A549 (cell line): ENCODE results near the gene METTL9. TPM values are rescaled to one million over a fixed set of nuclear protein-coding genes. Genes with fewer than 3 reads are reported as not detected.

Experiments used
- ATAC-seq, 2 experiments: fragments of 200-7000 bp in 1 of 2; fragments of >200 bp in 1 of 2; cut with Nextera tagmentation in 1 of 2; cut with Tn5 transposase in 1 of 2; 3 replicates each; pipeline versions ENCODE4 v1.8.0 to v1.9.1; 2018 to 2020; ENCODE audit warnings: mild to moderate bottlenecking in 1 of 2, moderate library complexity in 1 of 2
- CTCF ChIA-PET: fragments of 300-600 bp; sonication (Branson Sonifier 250); formaldehyde crosslinking; extraction: SDS; loops from one replicate; lab custom pipeline; 2021; ENCODE audit warnings: antibody characterized with exemption, inconsistent platforms; lab: Yijun Ruan, JAX
- POLR2A ChIA-PET: fragments of 350-600 bp; formaldehyde crosslinking; extraction: SDS; loops from one replicate; lab custom pipeline; 2021; ENCODE audit warnings: antibody characterized with exemption, inconsistent platforms; lab: Yijun Ruan, JAX
- DNase-seq, 2 experiments: peaks; one replicate each; pipeline versions ENCODE4 v3.0.0 to v3.0.0-alpha.2; 2011 to 2016; ENCODE audit warnings: low read depth in 1 of 2, low spot score in 1 of 2
- FAIRE-seq: peaks from 2 replicates; lab custom pipeline; 2011; peaks lifted over from hg19 to GRCh38; lab: Jason Lieb, UNC
- H3K27ac ChIP-seq, 2 experiments: fragments of >200 bp; sonication (Bioruptor Twin); formaldehyde crosslinking; 3 replicates each; pipeline ENCODE4 v1.5.1; 2016 to 2017
- H3K4me1 ChIP-seq: fragments of >200 bp; sonication (Bioruptor Twin); formaldehyde crosslinking; 3 replicates; pipeline ENCODE4 v1.6.1; 2016
- H3K4me2 ChIP-seq: fragments of >200 bp; sonication (Bioruptor Twin); formaldehyde crosslinking; 3 replicates; pipeline ENCODE4 v1.6.1; 2016
- H3K4me3 ChIP-seq: fragments of >200 bp; sonication (Bioruptor Twin); formaldehyde crosslinking; 3 replicates; pipeline ENCODE4 v1.5.1; 2016
- H3K9me3 ChIP-seq: fragments of >200 bp; sonication (Bioruptor Twin); formaldehyde crosslinking; 3 replicates; pipeline ENCODE4 v1.6.1; 2016
- CBX2 ChIP-seq: fragments of 200-600 bp; sonication (generic); IDR thresholded peaks from 2 replicates; pipeline ENCODE4 v1.6.1; 2016; ENCODE audit warnings: low read depth, mild to moderate bottlenecking, borderline replicate concordance
- CBX8 ChIP-seq: fragments of 200-600 bp; sonication (generic); IDR thresholded peaks from 2 replicates; pipeline ENCODE4 v1.6.1; 2016
- CHD2 ChIP-seq: fragments of 150-350 bp; IDR thresholded peaks from 2 replicates; pipeline ENCODE4 v1.6.1; 2014; ENCODE audit warnings: low read length; ENCODE audit not compliant: partially characterized antibody
- FOSB ChIP-seq: fragments of 250-450 bp; sonication (Bioruptor Pico); IDR thresholded peaks from 2 replicates; pipeline ENCODE4 v1.5.0; 2020; ENCODE audit warnings: mild to moderate bottlenecking, moderate library complexity
- FOSL2 ChIP-seq, 2 experiments: fragments of 450-650 bp in 1 of 2; fragments of >200 bp in 1 of 2; sonication (Bioruptor Twin) in 1 of 2; formaldehyde crosslinking; IDR thresholded peaks; 2 replicates each; pipeline versions ENCODE4 v1.5.0 to v1.6.1; 2016 to 2020; ENCODE audit warnings: mild to moderate bottlenecking in 1 of 2, moderate library complexity in 1 of 2
- GATA3 ChIP-seq: IDR thresholded peaks from 2 replicates; pipeline ENCODE4 v1.6.1; 2012; ENCODE audit warnings: borderline replicate concordance
- HOXA7 ChIP-seq: fragments of 250-450 bp; sonication (Bioruptor Pico); IDR thresholded peaks from 2 replicates; pipeline ENCODE4 v1.5.0; 2020; ENCODE audit warnings: mild to moderate bottlenecking, moderate library complexity
- HOXB13 ChIP-seq: fragments of 250-450 bp; sonication (Bioruptor Pico); IDR thresholded peaks from 2 replicates; pipeline ENCODE4 v1.5.0; 2020; ENCODE audit warnings: low read depth, mild to moderate bottlenecking, moderate library complexity
- JUN ChIP-seq, 2 experiments: fragments of >200 bp; sonication (Bioruptor Twin); formaldehyde crosslinking; IDR thresholded peaks; 2 replicates in 1 of 2; 3 replicates in 1 of 2; pipeline ENCODE4 v1.6.1; 2016 to 2017
- KDM5A ChIP-seq: fragments of 200-600 bp; sonication (generic); IDR thresholded peaks from 2 replicates; pipeline ENCODE4 v1.6.1; 2016; ENCODE audit warnings: antibody characterized with exemption, mild to moderate bottlenecking
- NFE2L2 ChIP-seq: fragments of 150-350 bp; conservative IDR thresholded peaks from 2 replicates; pipeline ENCODE4 v1.6.1; 2014; ENCODE audit warnings: low read length
- NR3C1 ChIP-seq: fragments of >200 bp; sonication (Bioruptor Twin); formaldehyde crosslinking; IDR thresholded peaks from 3 replicates; pipeline ENCODE4 v1.6.1; 2017
- PHF8 ChIP-seq: fragments of 200-600 bp; sonication (generic); IDR thresholded peaks from 2 replicates; pipeline ENCODE4 v1.6.1; 2016; ENCODE audit warnings: low read depth, mild to moderate bottlenecking, antibody characterized with exemption, moderate library complexity, borderline replicate concordance
- POLR2AphosphoS2 ChIP-seq: conservative IDR thresholded peaks from 2 replicates; pipeline ENCODE4 v1.6.1; 2012; ENCODE audit warnings: low read length, improper control_type of control experiment, inconsistent platforms
- RFX5 ChIP-seq: fragments of 450-650 bp; IDR thresholded peaks from 2 replicates; pipeline ENCODE4 v1.7.1; 2014; ENCODE audit warnings: antibody characterized with exemption, mild to moderate bottlenecking, moderate library complexity
- TFCP2L1 ChIP-seq: fragments of 250-450 bp; sonication (Bioruptor Pico); IDR thresholded peaks from 2 replicates; pipeline ENCODE4 v1.5.0; 2021; ENCODE audit warnings: mild to moderate bottlenecking
- TP53 ChIP-seq: fragments of 250-450 bp; sonication (Bioruptor Pico); IDR thresholded peaks from 2 replicates; pipeline ENCODE4 v1.5.0; 2021; ENCODE audit warnings: mild to moderate bottlenecking, moderate library complexity
- WGBS: methylation state at CpG from one replicate; pipeline ENCODE4 v1.1.6; 2017; ENCODE audit errors: missing lambda C conversion rate; 5-methylcytosine and 5-hydroxymethylcytosine counted together
- polyA plus RNA-seq, 4 experiments: library from polyadenylated mRNA; depleted of rRNA in 3 of 4; stranded (reverse); fragments of >200 nt; fragmentation: RNase III in 1 of 4; extraction: RNeasy Plus Mini Kit Qiagen cat#74134 plus additional on column Dnase treatment in 1 of 4; gene quantifications; 2 replicates in 3 of 4; 3 replicates in 1 of 4; pipeline ENCODE4 v1.2.3, GENCODE V29; 2011 to 2017
- TF ChIP-seq, protein P1 (sequence below): IDR thresholded peaks from 2 replicates; pipeline ENCODE4 v1.6.1; 2012; ENCODE audit warnings: low read depth, borderline replicate concordance
- TF ChIP-seq, protein P2 (sequence below): fragments of >200 bp; sonication (Bioruptor Twin); formaldehyde crosslinking; IDR thresholded peaks from 3 replicates; pipeline ENCODE4 v1.5.1; 2016
- TF ChIP-seq, protein P3 (sequence below): IDR thresholded peaks from 2 replicates; pipeline ENCODE4 v1.6.1; 2012
- TF ChIP-seq, protein P4 (sequence below): fragments of >200 bp; sonication (Bioruptor Twin); formaldehyde crosslinking; IDR thresholded peaks from 3 replicates; pipeline ENCODE4 v1.6.1; 2016
- TF ChIP-seq, protein P5 (sequence below): IDR thresholded peaks from 2 replicates; pipeline ENCODE4 v1.6.1; 2012

Gene METTL9
- polyA plus RNA-seq, 2 of the 4 experiments (the other 2 are of a cell fraction), result 72.2 to 124 TPM

DNA sequence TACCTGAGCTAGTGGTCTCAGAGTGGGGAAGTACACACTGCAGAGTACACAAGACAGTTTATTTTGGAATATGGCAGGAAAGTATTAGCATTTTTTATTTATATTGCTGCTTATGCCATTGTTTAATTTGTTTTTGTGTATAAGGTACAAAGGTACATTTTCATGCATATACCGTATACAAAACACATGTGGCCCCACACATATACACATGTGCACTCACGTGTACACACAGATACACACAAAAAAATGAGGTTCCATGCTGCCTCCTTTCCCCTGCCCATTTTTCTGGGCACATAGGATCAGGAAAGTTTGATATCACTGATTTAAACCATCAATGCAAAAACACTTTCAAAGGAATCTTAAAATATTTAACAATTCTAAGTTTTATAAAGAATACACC is 40.1 kb downstream of the METTL9 start:
- DNase-seq, result no peak
- Histone ChIP-seq H3K4me3 (no peak overlapping the region), H3K9me3 (no peaks in the 10 kb centered on the region), H3K4me2 (no peak overlapping the region), H3K4me1 (peaks cover 7% of the 10 kb centered on the region; the same call in 2 of the 3 replicates), H3K27ac (no peak overlapping the region)
- no peak for ATAC-seq
- FAIRE-seq, result no peak
- ChIA-PET CTCF (interaction anchor here (0.9 to 4.0 kb wide), 10 partner anchors 11 to 70 kb away, joined by 3 to 26 read pairs (median 5); no protein-coding TSS in a partner anchor), POLR2A (no interaction called here)
- TF ChIP-seq FOSB (CRISPR knock-in tag) (no peak), GATA3 (no peak)
- TF ChIP-seq, protein P1, sequence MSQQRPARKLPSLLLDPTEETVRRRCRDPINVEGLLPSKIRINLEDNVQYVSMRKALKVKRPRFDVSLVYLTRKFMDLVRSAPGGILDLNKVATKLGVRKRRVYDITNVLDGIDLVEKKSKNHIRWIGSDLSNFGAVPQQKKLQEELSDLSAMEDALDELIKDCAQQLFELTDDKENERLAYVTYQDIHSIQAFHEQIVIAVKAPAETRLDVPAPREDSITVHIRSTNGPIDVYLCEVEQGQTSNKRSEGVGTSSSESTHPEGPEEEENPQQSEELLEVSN, result no peak
- WGBS, result 91% methylated on average over 2 of the region's 2 CpGs

DNA sequence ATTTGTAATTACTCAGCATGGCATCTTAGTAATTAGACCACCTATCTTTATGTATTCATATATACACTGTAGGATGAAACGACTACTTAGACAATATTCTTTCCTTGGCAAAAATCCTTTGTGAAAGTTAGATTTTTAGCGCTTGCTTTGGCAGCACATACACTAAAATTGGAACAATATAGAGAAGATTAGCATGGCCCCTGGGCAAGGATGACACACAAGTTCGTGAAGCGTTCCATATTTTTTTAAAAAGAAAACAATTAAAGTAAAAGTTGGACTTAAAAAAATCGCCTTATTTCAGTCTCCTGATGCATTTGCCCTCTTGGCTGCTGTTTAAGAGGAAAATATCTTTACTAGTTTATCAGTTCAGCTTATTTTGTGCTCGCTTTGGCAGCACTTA is 42.5 kb downstream of the METTL9 start:
- WGBS, result 81% methylated on average over 6 of the region's 6 CpGs
- Histone ChIP-seq H3K27ac (no peak overlapping the region), H3K4me1 (peaks cover 7% of the 10 kb centered on the region; the same call in 2 of the 3 replicates), H3K4me3 (no peak overlapping the region), H3K4me2 (no peak overlapping the region), H3K9me3 (no peaks in the 10 kb centered on the region)
- CTCF ChIA-PET, result interaction anchor here (0.9 to 8.7 kb wide), 4 partner anchors 17 to 67 kb away, joined by 3 to 57 read pairs (median 14); no protein-coding TSS in a partner anchor
- POLR2A ChIA-PET, result no interaction called here
- TF ChIP-seq POLR2AphosphoS2 (no peak), HOXB13 (CRISPR knock-in tag) (no peak), GATA3 (no peak), RFX5 (no peak), FOSL2 (IDR thresholded peaks at IDR 0.05) (no peak), FOSL2 (CRISPR knock-in tag; IDR thresholded peaks at IDR 0.05) (no peak), CBX8 (no peak), KDM5A (no peak), TP53 (CRISPR knock-in tag) (no peak), CHD2 (no peak), JUN (IDR thresholded peaks at IDR 0.05) (no peak), TFCP2L1 (CRISPR knock-in tag) (no peak)
- TF ChIP-seq, protein P2, sequence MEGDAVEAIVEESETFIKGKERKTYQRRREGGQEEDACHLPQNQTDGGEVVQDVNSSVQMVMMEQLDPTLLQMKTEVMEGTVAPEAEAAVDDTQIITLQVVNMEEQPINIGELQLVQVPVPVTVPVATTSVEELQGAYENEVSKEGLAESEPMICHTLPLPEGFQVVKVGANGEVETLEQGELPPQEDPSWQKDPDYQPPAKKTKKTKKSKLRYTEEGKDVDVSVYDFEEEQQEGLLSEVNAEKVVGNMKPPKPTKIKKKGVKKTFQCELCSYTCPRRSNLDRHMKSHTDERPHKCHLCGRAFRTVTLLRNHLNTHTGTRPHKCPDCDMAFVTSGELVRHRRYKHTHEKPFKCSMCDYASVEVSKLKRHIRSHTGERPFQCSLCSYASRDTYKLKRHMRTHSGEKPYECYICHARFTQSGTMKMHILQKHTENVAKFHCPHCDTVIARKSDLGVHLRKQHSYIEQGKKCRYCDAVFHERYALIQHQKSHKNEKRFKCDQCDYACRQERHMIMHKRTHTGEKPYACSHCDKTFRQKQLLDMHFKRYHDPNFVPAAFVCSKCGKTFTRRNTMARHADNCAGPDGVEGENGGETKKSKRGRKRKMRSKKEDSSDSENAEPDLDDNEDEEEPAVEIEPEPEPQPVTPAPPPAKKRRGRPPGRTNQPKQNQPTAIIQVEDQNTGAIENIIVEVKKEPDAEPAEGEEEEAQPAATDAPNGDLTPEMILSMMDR, result no peak
- TF ChIP-seq, protein P3, sequence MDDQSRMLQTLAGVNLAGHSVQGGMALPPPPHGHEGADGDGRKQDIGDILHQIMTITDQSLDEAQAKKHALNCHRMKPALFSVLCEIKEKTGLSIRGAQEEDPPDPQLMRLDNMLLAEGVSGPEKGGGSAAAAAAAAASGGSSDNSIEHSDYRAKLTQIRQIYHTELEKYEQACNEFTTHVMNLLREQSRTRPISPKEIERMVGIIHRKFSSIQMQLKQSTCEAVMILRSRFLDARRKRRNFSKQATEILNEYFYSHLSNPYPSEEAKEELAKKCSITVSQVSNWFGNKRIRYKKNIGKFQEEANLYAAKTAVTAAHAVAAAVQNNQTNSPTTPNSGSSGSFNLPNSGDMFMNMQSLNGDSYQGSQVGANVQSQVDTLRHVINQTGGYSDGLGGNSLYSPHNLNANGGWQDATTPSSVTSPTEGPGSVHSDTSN, result no peak
- ATAC-seq (no peak), FAIRE-seq (no peak), DNase-seq (no peak)

DNA sequence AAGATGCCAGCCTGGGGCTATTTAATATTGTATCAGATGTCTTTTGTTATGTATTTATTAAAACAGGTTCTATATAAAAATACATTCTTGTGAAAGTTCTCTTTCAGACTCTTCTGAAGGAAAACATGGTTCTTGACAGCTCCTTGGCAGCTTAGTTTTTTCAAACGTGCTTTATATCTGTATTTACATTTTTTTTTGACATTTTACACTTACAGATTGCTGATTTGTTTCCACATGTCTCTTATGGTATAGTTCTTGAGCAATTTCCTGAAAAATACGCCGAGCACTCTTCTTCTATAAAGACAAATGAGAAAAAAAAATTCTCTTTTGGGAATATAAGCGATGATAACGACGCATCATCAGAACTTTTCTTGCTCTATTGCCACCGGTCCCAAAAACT is 43.5 kb downstream of the METTL9 start:
- Histone ChIP-seq H3K4me2 (no peak overlapping the region), H3K4me3 (no peak overlapping the region), H3K27ac (no peak overlapping the region), H3K9me3 (no peaks in the 10 kb centered on the region), H3K4me1 (peaks cover 7% of the 10 kb centered on the region; the same call in 2 of the 3 replicates)
- POLR2A ChIA-PET, result no interaction called here
- ATAC-seq, result no peak
- no peak for FAIRE-seq
- WGBS, result 82% methylated on average over 7 of the region's 7 CpGs
- TF ChIP-seq NFE2L2, result no peak
- TF ChIP-seq, protein P4, sequence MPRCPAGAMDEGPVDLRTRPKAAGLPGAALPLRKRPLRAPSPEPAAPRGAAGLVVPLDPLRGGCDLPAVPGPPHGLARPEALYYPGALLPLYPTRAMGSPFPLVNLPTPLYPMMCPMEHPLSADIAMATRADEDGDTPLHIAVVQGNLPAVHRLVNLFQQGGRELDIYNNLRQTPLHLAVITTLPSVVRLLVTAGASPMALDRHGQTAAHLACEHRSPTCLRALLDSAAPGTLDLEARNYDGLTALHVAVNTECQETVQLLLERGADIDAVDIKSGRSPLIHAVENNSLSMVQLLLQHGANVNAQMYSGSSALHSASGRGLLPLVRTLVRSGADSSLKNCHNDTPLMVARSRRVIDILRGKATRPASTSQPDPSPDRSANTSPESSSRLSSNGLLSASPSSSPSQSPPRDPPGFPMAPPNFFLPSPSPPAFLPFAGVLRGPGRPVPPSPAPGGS, result no peak
- no peak for TF ChIP-seq CBX2
- TF ChIP-seq HOXA7 (CRISPR knock-in tag), result no peak
- TF ChIP-seq, protein P5, sequence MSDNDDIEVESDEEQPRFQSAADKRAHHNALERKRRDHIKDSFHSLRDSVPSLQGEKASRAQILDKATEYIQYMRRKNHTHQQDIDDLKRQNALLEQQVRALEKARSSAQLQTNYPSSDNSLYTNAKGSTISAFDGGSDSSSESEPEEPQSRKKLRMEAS, result no peak
- no peak for TF ChIP-seq PHF8
- no peak for TF ChIP-seq NR3C1
- DNase-seq, result no peak
- CTCF ChIA-PET, result interaction anchor here (0.8 to 8.7 kb wide), 4 partner anchors 16 to 66 kb away, joined by 3 to 57 read pairs (median 14); no protein-coding TSS in a partner anchor
